Mesodermal cell (in vitro differentiated cells): ENCODE results near the gene DHRSX.
"Not testable (repeated sequence)": the region's sequence is repeated elsewhere in the genome, so short reads cannot be mapped to it uniquely, and the experiment has no call there.

Experiments used
- H3K27ac ChIP-seq: 2 replicates; pipeline ENCODE4 v1.7.0; 2013; ENCODE audit warnings: mild to moderate bottlenecking, low read depth, low read length, moderate library complexity; ENCODE audit not compliant: severe bottlenecking
- H3K36me3 ChIP-seq: 2 replicates; pipeline ENCODE4 v1.7.1; 2013; ENCODE audit warnings: mild to moderate bottlenecking, low read length, moderate library complexity; ENCODE audit not compliant: control insufficient read depth, insufficient read depth
- H3K4me1 ChIP-seq: one replicate; pipeline ENCODE4 v1.7.1; 2013; ENCODE audit warnings: mild to moderate bottlenecking, low read length; ENCODE audit not compliant: insufficient read depth, control insufficient read depth, poor library complexity, severe bottlenecking
- H3K4me3 ChIP-seq: 2 replicates; pipeline ENCODE4 v1.7.0; 2013; ENCODE audit warnings: low read length, control low read depth, mild to moderate bottlenecking; ENCODE audit not compliant: insufficient read depth, poor library complexity, severe bottlenecking; ENCODE audit errors: extremely low read depth
- H3K9me3 ChIP-seq: 2 replicates; pipeline ENCODE4 v1.7.1; 2013; ENCODE audit warnings: mild to moderate bottlenecking, low read length, moderate library complexity; ENCODE audit not compliant: control insufficient read depth
- WGBS, 2 experiments: methylation state at CpG; one replicate each; pipeline ENCODE4 v1.1.5; 2013; ENCODE audit warnings: missing lambda C conversion rate in 2 of 2; ENCODE audit not compliant: insufficient coverage in 2 of 2; 5-methylcytosine and 5-hydroxymethylcytosine counted together

The DHRSX gene

DNA sequence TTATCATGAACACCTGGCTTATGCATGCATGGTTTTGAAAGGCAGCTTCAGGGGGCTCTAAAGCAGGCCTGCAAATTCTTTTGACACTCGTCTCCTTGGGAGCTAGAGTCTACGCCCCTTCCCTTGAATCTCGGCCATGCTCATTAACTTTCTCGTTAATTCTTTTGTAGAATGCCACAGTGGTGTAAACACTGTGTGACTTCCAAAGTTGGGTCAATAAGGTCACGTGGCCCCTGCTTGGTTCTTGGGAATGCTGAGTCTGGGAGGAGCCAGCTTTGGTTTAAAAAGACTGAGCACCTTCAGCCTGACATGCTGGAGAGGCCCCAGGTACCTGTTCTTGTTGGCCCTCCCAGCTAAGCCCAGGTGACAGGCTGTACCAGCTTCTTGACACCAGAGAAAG is 228.4 kb downstream of the DHRSX start:
- no peak overlapping the region for H3K27ac ChIP-seq
- no peaks in the 10 kb centered on the region for H3K36me3 ChIP-seq
- H3K4me3 ChIP-seq = no peak overlapping the region
- 35 to 42% methylated on average over 5 of the region's 5 CpGs for WGBS, 2 experiments
- H3K4me1 ChIP-seq = no peaks in the 10 kb centered on the region
- no peaks in the 10 kb centered on the region for H3K9me3 ChIP-seq

DNA sequence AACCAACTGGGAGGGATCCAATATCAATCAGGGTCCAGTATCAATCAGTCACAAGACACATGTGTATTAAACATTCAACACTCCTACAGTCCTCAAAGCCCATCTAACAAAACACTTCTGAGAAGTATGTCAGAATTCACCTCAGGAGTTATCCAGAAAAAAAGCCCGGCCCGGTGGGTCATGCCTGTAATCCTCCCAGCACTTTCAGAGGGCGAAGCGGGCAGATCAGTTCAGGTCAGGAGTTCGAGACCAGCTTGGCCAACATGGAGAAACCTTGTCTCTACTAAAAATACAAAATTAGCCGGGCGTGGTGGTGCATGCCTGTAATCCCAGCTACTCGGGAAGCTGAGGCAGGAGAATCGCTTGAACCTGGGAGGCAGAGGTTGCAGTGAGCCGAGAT is 229.2 kb downstream of the DHRSX start:
- not testable (repeated sequence) for H3K4me3 ChIP-seq, H3K9me3 ChIP-seq, H3K4me1 ChIP-seq, H3K36me3 ChIP-seq, H3K27ac ChIP-seq
- WGBS, 2 experiments = 81 to 92% methylated on average over 5 to 6 of the region's 10 CpGs

DNA sequence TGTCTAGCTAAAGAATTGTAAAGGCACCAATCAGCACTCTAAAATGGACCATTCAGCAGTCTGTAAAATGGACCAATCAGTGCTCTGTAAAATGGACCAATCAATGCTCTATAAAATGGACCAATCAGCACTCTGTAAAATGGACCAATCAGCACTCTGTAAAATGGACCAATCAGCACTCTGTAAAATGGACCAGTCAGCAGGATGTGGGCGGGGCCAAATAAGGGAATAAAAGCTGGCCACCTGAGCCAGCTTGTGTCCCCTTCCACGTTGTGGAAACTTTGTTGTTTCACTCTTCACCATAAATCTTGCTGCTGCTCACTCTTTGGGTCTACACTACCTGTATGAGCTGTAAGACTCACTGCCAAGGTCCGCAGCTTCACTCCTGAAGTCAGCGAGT is 230.0 kb downstream of the DHRSX start:
- not testable (repeated sequence) for H3K4me3 ChIP-seq, H3K9me3 ChIP-seq, H3K27ac ChIP-seq, H3K4me1 ChIP-seq, H3K36me3 ChIP-seq
- WGBS, 2 experiments = 96 to 100% methylated on average over 2 to 4 of the region's 4 CpGs

DNA sequence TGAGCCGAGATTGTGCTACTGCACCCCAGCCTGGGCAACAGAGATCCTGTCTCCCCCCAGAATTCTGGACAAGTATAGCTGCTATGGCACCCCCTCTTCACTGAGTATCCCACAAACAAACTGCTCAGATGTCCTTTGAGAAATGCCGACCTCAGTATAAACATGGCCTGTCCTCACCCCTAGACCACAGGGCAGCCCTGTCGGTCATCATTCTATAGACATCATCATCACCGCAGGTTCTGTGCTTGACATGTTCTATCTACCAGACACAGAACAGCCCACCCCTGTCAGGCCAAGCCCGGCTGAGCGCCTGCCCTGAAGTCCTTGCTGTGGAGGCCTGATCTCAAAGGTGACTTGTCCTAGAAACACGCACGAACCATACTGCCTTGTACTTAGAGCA is 232.9 kb downstream of the DHRSX start:
- WGBS, 2 experiments = 98 to 100% methylated on average over 5 to 6 of the region's 8 CpGs
- no peaks in the 10 kb centered on the region for H3K9me3 ChIP-seq
- no peaks in the 10 kb centered on the region for H3K4me1 ChIP-seq
- no peak overlapping the region for H3K4me3 ChIP-seq
- peaks cover 4% of the 10 kb centered on the region for H3K36me3 ChIP-seq
- H3K27ac ChIP-seq = no peak overlapping the region

DNA sequence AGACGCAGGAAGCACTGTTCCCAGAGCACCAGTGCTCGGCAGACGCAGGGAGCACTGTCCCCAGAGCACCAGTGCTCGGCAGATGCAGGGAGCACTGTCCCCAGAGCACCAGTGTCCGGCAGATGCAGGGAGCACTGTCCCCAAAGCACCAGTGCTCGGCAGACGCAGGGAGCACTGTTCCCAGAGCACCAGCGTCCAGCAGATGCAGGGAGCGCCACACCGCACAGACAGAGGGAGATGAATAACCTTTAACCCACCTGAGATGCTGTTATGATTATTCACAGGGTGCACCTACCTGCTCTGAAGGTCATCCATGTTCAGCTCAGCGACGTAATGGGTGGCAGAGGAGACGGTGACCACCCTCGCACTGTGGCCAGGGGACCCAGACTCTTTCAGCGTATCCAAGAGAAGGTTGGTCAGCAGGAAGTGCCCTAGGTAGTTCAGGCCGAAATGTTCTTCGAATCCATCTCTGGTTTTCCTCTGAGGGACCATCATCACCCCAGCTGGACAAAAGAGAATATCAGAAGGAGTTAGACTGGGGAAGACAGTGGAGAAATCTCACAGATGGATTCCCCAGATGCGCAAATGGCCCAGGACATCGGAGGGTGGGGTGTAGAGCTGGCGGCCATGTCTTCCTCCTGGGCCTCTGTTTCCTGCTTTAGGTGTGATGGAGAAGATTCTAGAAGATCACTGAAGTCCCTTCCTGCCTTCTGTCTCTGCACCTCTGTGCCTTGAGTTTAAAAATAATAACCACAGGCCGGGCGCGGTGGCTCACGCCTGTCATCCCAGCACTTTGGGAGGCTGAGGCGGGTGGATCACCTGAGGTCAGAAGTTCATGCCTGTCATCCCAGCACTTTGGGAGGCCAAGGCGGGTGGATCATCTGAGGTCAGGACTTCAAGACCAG is 234.1 kb downstream of the DHRSX start:
- WGBS, 2 experiments = 88 to 93% methylated on average over 24 to 26 of the region's 26 CpGs
- H3K4me1 ChIP-seq = no peaks in the 10 kb centered on the region
- H3K4me3 ChIP-seq = no peak overlapping the region
- H3K9me3 ChIP-seq = no peaks in the 10 kb centered on the region
- no peak overlapping the region for H3K27ac ChIP-seq
- H3K36me3 ChIP-seq = peaks cover 4% of the 10 kb centered on the region

DNA sequence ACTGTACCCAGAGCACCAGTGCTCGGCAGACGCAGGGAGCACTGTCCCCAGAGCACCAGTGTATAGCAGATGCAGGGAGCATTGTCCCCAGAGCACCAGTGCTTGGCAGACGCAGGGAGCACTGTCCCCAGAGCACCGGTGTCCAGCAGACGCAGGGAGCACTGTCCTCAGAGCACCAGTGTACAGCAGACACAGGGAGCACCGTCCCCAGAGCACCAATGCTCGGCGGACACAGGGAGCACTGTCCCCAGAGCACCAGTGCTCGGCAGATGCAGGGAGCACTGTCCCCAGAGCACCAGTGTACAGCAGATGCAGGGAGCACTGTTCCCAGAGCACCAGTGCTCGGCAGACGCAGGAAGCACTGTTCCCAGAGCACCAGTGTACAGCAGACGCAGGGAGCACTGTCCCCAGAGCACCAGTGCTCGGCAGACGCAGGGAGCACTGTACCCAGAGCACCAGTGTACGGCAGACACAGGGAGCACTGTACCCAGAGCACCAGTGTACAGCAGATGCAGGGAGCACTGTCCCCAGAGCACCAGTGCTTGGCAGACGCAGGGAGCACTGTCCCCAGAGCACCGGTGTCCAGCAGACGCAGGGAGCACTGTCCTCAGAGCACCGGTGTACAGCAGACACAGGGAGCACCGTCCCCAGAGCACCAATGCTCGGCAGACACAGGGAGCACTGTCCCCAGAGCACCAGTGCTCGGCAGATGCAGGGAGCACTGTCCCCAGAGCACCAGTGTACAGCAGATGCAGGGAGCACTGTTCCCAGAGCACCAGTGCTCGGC is 234.9 kb downstream of the DHRSX start:
- WGBS, 2 experiments = 92 to 99% methylated on average over 14 to 15 of the region's 23 CpGs
- H3K36me3 ChIP-seq, H3K27ac ChIP-seq, H3K4me1 ChIP-seq, H3K4me3 ChIP-seq, H3K9me3 ChIP-seq: not testable (repeated sequence)

DNA sequence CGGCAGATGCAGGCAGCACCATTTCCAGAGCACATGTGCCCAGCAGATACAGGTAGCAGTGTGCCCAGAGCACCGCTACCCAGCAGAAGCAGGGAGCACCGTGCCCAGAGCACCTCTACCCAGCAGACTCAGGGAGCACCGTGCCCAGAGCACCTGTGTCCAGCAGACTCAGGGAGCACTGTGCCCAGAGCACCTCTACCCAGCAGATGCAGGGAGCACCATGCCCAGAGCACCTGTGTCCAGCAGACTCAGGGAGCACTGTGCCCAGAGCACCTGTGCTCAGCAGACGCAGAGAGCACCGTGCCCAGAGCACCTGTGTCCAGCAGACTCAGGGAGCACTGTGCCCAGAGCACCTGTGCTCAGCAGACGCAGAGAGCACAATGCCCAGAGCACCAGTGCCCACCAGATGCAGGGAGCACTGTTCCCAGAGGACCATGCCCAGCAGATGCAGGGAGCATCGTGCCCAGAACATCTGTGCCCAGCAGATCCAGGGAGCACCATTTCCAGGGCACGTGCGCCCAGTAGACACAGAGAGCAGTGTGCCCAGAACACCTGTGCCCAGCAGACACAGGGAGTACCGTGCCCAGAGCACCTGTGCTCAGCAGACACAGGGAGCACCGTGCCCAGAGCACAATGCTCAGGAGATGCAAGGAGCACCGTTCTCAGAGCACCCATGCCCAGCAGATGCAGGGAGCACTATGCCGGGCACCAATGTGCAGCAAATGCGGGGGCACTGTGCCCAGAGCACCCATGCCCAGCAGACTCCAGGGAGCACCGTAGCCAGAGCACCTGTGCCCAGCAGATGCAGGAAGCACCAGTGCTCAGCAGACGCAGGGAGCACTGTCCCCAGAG is 236.4 kb downstream of the DHRSX start:
- no peaks in the 10 kb centered on the region for H3K4me1 ChIP-seq
- WGBS, 2 experiments = 94% methylated on average over 15 to 17 of the region's 17 CpGs
- no peak overlapping the region for H3K4me3 ChIP-seq
- H3K9me3 ChIP-seq = no peaks in the 10 kb centered on the region
- no peak overlapping the region for H3K27ac ChIP-seq
- peaks cover 4% of the 10 kb centered on the region for H3K36me3 ChIP-seq

DNA sequence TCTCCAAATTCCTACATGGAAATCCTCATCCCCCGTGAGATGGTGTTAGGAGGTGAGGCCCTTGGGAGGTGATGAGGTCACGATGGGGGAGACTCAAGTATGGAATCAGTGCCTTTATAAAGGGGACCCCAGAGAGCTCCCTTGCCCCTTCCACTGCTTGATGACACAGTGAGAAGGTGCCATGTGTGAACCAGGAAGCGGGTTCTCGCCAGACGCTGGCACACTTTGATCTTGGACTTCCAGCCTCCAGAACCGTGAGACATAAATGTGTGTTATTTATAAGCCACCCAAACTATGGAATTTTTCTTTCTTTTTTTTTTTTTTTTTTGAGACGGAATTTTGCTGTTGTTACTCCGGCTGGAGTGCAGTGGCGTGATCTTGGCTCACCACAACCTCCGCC is 237.6 kb downstream of the DHRSX start:
- WGBS, 2 experiments = 87 to 100% methylated on average over 3 to 4 of the region's 10 CpGs
- Histone ChIP-seq H3K4me3 (no peak overlapping the region), H3K4me1 (no peaks in the 10 kb centered on the region), H3K27ac (no peak overlapping the region), H3K9me3 (no peaks in the 10 kb centered on the region), H3K36me3 (peaks cover 4% of the 10 kb centered on the region)

DNA sequence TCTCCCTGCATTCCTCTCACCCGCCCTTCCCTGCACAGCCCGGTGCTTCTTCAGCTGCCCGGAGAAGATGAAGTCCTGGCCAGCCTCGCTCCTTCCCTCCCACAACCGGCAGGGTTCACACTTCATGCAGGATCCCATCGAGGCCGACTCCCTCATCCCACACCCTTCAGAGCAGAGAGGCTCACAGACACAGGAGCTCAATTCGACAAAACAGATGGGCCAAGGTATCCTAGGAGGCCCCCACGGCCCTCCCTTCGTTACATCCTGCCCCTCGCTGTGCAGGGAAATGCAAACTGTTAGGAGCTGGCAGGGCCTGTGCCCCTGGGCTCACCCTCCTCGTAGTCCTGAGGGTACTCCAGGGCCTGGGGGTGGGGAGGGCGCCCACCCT is 238.1 kb downstream of the DHRSX start:
- Histone ChIP-seq H3K27ac (no peak overlapping the region), H3K36me3 (peaks cover 4% of the 10 kb centered on the region), H3K4me3 (no peak overlapping the region), H3K4me1 (no peaks in the 10 kb centered on the region), H3K9me3 (no peaks in the 10 kb centered on the region)
- WGBS, 2 experiments = 54 to 56% methylated on average over 9 to 11 of the region's 13 CpGs

DNA sequence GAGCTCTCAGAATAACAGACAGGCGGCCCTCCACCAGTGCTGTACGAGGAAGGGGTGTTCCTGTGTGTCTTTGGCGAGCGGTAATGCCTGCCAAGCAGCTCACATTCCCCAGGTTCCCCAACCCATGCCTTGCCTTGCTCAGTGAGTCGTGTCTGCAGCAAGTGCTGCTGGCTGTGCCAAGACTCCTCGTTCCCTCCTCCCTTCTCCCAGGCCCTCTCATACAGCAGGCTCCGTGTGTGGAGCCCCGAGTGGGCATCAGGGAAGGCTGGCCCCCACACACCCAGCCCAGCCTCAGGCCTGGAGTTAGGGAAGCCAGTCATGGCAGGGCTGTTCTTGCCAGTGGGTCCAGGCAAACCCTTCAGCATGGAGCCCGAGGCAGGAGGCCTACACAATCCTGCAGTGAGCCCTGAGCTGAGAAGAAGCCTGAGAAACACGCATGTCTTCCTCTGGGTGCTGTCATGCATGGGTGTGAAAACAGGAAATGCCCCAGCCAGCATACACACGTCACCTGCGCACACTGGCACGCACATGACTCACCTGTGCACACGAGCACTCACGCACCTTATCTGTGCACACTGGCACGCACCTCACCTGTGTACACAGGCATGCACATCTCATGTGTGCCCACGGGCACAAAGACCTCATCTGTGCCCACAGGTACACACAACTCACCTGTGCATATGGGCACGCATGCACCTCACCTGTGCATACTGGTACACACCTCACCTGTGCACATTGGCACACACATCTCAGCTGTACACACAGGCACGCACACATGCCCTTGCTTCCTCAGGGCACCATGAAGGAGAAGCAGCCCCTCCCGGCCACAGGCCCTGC is 238.7 kb downstream of the DHRSX start:
- H3K9me3 ChIP-seq = no peaks in the 10 kb centered on the region
- WGBS, 2 experiments = 92 to 94% methylated on average over 16 to 17 of the region's 20 CpGs
- no peak overlapping the region for H3K4me3 ChIP-seq
- peaks cover 4% of the 10 kb centered on the region for H3K36me3 ChIP-seq
- no peaks in the 10 kb centered on the region for H3K4me1 ChIP-seq
- no peak overlapping the region for H3K27ac ChIP-seq
